ENCODE measurements around the gene EIF1B. TPM values are rescaled to one million over a fixed set of nuclear protein-coding genes. Genes with fewer than 3 reads are reported as not detected.

The EIF1B gene
- polyA plus RNA-seq, 5 donors, result 97.0 to 112 (median 104) TPM

DNA sequence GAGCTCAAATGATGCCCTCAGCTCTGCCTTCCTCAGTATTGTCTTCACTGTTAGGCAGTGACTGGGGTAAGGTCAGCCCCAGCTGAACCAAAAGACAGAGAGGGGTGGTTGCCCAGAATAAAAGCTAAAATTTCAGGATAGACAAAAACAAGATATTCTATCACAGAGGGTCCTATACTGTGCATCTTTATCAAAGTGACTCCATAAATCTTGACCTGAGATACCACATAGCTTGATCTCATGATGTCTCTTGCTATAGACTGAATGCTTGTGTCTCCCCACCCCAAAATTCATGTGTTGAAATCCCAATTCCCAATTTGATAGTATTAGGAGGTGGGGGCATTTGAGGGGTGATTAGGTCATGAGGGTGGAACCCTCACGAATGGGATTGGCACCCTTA, 30.4 kb downstream of the EIF1B start:
- DNase-seq, result no peak

DNA sequence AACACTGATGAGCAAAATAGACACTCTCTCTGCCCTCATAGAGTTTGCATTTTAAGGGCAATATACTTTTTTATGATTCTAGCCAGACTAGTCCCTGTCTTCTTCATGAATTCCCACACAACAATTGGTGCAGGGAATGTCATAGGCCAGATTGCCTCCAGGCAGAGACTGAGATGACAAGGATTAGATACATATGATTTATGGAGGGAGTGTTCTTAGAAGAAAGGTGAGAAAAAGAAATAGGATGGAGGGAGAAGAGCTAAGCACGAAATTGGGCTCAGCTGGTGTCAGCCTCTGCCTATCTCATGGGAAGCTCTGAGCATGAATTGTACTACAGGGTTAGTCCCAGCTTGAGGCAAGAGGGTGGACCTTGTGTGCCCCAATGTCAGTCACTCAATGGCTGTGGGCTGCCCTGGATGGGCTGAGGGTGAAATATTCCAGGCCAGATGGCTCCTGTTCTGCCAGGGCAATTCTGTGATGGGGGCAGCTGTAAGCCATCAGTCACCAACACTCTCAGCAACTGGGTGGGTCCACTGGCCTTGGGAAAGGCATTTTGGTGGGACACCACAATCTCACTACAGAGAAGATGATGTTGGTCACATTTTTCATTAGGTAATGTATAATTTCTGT, 31.1 kb downstream of the EIF1B start:
- no peak for DNase-seq

DNA sequence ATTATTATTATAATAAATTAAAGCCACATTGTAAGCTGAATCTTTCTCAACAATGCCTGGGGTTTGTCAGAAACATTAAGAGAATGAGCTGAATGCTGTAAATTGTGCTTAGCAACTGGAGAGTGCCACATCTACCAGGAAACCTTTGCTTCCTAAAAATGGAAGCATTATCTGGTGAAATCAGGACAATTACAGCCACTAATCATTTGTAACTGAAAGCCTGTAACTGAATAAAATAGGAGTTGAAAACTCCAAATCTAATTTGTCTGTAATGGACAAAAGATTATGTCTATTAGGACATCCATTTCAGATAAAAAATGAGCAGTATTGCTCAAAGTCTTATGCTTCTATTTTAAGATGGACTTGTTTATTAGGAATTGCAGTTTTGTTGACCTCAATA, 32.2 kb downstream of the EIF1B start:
- DNase-seq, result no peak

DNA sequence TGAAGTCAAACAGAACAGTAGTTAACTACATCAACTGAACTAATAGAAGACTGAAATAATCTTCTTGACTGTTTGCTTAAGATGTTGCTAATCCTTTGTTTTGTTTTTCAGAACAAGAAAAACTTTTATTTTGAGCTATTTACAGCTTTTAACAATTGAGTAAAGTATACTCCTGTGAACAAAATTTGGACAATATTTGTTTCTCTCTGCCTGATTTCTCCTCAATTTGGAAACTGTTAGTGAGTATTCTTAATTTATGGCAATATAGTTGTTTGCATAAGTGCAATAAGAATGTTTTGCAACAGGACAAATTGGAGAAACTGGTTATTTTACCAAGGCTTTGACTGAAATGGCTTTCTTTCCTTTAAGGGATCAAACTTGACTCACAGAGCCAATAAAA, 41.0 kb downstream of the EIF1B start:
- DNase-seq, result no peak

DNA sequence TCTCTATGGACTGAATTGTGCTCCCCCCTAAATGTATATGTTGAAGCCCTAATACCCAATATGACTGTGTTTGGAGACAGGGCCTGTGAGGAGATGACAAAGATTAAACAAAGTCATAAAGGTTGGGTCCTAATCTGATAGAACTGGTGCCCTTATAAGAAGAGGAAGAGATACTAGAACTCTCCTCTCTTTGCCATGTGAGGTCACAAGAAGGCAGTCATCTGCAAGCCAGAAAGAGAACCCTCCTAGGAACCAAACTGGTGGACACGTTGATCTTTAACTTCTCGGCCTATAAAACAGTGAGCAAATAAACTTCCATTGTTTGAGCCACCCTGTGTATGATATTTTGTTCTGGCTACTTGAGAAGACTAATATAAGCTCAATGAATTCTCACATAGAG, 45.9 kb downstream of the EIF1B start:
- DNase-seq, result no peak

DNA sequence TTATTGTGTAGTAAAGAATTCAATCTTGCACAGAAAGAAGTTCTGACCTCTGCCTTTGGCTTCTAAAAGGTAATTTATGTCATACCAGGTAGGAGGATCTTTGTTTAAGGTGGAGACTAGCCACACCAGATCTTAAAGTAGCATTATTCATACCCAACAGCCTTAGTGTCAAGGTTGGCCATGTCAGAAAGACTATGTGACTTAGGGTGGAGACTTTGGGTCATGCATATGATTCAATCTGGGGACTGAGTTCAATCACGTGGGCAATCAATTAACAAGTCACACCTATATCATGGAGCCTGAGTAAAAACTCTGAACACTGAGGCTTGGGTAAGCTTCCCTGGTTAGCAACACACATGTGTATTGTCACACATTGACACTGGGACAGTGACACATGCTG, 48.9 kb downstream of the EIF1B start:
- no peak for DNase-seq

Other genes starting within 250 kb of the EIF1B start
- 10 to 100 TPM in 2 of 5 donors, 1 to 10 TPM in 3; 8.3 to 11.3 (median 9.4) TPM for gene ENTPD3, start 77.5 kb downstream of the EIF1B start, polyA plus RNA-seq (ENCODE audit: insufficient read depth in 1 of 5, insufficient read length in 5 of 5, low replicate concordance in 1 of 5)
- gene RPL14, start 147.6 kb downstream of the EIF1B start, polyA plus RNA-seq (ENCODE audit: insufficient read depth in 1 of 5, insufficient read length in 5 of 5, low replicate concordance in 1 of 5), result 1,000 to 10,000 TPM; 1,709 to 2,211 (median 1,799) TPM
- 1 to 10 TPM; 5.4 to 8.1 (median 7.1) TPM for gene ZNF619, start 167.4 kb downstream of the EIF1B start, polyA plus RNA-seq (ENCODE audit: insufficient read depth in 1 of 5, insufficient read length in 5 of 5, low replicate concordance in 1 of 5)
- 1 to 10 TPM; 5.9 to 9.7 (median 9.4) TPM for gene ZNF620, start 196.3 kb downstream of the EIF1B start, polyA plus RNA-seq (ENCODE audit: insufficient read depth in 1 of 5, insufficient read length in 5 of 5, low replicate concordance in 1 of 5)
- 10 to 100 TPM; 22.4 to 36.8 (median 33.7) TPM for gene ZNF621, start 215.3 kb downstream of the EIF1B start, polyA plus RNA-seq (ENCODE audit: insufficient read depth in 1 of 5, insufficient read length in 5 of 5, low replicate concordance in 1 of 5)

All from right lung (tissue), 5 donors.